ENCODE results near the gene TIGAR. TPM values are rescaled to one million over a fixed set of nuclear protein-coding genes. Genes with fewer than 3 reads are reported as not detected.

TIGAR gene
- total and polyA plus RNA-seq, 11 donors = 3.6 to 16.4 (median 11.3) TPM

DNA sequence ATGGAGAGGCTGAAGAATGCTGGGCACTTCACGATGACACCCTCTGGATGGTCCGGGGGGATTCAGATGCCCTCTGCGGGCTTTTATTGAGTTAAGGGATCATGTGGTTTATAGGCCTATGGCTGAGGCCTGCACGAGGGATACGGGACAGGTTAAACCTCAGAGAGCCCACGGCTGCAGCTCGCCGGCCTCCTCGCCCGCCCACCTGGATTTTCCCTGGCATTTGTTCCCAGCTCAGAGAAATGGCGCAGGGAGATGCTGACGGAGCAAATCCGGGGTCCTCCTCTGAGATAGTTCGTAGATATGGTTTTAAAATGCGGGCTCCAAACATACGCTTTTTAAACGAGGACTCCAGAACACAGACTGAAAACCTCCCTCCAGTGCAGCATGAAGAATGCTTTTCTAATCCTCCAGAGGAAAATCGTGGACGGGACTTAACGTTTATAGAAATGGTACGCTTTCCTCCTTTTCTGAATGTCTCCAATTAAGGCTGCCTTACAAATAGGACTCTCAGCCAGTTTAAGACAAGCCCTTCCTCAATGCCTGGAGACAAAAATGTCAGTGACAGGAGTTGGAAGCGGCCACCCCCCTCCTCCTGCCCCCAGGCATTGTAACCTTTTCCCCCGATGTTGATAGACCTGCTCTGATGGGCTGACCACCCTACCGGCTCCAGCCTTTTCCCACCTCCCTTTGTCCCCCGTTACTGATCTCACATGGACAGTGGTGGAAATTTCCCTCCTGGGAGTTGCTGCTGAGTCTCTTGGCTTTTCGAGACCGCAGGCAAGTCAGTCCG lies 30.8 kb upstream of the TIGAR start:
- H3K4me3 ChIP-seq = peak overlapping the region in 1 of 12 donors; percentile 40
- H3K36me3 ChIP-seq = peaks cover 0 to 88% (median 64%) of the 10 kb centered on the region in 9 donors

DNA sequence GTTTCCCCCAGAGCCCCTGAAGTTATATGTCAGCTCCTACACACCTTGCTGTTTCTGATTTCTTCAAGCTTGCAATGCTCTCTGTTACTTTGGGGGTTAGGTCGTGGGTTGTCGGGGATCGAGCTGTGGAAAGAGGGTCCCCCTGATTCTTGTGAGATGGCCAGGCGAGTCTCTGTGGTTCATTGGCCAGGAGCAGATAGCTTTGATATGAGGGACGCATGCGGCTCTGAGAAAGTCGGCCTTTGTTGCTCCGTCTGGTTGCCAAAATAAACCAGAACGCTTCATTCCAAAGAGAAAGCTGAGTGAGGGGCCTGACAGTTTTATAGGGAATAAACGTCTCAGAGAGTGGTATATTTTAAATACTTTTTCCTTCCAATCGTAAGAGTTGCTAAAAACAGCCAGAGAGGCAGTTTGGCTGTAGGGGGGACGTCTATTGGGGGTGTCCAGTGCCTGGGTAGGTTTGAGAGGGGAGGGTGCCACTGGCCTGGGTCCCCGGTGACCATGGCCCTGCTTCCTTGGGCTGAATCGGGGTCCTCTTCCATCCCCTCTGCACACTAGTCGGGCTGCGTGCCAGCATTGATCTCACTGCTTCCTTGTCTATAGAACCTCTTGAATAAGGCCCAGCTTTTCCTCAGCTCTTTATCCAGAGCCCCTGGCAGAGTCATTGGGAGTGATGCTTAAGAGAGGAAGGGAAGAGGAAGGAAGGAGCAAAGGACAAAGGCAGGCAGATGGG lies 28.5 kb upstream of the TIGAR start:
- intact Hi-C loops (cut with DNase I) = no loop called here
- WGBS, 4 donors = 36 to 44% (median 42%) methylated on average over 16 of the region's 16 CpGs
- H3K36me3 ChIP-seq = peaks cover 0 to 91% (median 63%) of the 10 kb centered on the region in 9 donors
- peak overlapping the region in 6 of 12 donors; percentile 39 to 73 (median 44) for H3K27ac ChIP-seq
- no peaks in the 10 kb centered on the region for H3K9me3 ChIP-seq
- no peak for DNase-seq
- no peaks in the 10 kb centered on the region for H3K27me3 ChIP-seq
- peaks cover 2 to 89% (median 57%) of the 10 kb centered on the region in 12 donors for H3K4me1 ChIP-seq
- no peak for ATAC-seq
- TF ChIP-seq, protein P1, sequence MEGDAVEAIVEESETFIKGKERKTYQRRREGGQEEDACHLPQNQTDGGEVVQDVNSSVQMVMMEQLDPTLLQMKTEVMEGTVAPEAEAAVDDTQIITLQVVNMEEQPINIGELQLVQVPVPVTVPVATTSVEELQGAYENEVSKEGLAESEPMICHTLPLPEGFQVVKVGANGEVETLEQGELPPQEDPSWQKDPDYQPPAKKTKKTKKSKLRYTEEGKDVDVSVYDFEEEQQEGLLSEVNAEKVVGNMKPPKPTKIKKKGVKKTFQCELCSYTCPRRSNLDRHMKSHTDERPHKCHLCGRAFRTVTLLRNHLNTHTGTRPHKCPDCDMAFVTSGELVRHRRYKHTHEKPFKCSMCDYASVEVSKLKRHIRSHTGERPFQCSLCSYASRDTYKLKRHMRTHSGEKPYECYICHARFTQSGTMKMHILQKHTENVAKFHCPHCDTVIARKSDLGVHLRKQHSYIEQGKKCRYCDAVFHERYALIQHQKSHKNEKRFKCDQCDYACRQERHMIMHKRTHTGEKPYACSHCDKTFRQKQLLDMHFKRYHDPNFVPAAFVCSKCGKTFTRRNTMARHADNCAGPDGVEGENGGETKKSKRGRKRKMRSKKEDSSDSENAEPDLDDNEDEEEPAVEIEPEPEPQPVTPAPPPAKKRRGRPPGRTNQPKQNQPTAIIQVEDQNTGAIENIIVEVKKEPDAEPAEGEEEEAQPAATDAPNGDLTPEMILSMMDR (IDR thresholded peaks at IDR 0.05) = no peak
- TF ChIP-seq POLR2A (IDR thresholded peaks at IDR 0.05) = no peak
- no peak overlapping the region for H3K4me3 ChIP-seq

More for the DNA sequence above, 30.8 kb upstream of the TIGAR start:
- intact Hi-C loops (cut with DNase I) = loop anchor here in 1 of 10 donors (10.0 kb wide), 1 partner anchor 405 kb away; no protein-coding TSS in a partner anchor
- Histone ChIP-seq H3K9me3 (no peaks in the 10 kb centered on the region), H3K27ac (peak overlapping the region in 11 of 12 donors; percentile 36 to 83 (median 59)), H3K27me3 (no peaks in the 10 kb centered on the region), H3K4me1 (peaks cover 2 to 96% (median 70%) of the 10 kb centered on the region in 12 donors)
- TF ChIP-seq, protein P1 (IDR thresholded peaks at IDR 0.05) = no peak
- TF ChIP-seq POLR2A (IDR thresholded peaks at IDR 0.05) = no peak
- DNase-seq (peak in 1 of 5 donors; percentile 17), ATAC-seq (no peak)
- 65 to 74% (median 71%) methylated on average over 28 of the region's 28 CpGs for WGBS, 4 donors

DNA sequence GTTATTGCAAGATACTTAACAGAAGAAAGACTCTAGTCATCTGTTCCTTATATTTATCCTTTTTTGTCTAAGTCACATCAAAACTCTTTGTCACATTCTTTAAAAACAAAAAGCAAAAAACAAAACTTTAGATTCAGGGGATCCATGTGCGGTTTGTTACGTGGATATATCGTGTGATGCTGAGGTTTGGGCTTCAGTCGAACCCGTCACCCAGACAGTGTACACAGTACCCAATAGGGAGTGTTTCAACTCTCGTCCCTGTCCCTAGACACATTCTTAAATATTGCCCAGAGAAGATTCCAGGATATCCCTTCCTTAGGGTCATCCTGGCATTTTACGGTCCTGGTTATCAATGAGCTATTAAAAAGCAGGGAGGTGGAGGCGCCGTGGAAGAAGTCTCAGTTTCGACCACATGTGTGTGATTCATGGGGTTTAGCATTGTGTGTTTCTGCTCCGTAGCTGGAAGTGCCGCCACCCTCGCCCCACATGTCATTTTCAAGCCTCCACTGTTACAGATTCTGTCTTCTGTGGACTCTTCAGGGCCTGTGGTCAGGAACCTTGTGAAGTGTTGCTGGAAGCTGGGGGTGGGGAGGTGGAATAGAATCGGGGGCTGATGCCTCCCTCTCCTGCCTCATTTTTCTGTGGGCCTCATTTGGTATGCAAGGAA lies 27.6 kb upstream of the TIGAR start:
- ATAC-seq = no peak
- Histone ChIP-seq H3K4me3 (no peak overlapping the region), H3K27me3 (no peaks in the 10 kb centered on the region), H3K4me1 (peaks cover 2 to 80% (median 48%) of the 10 kb centered on the region in 12 donors), H3K36me3 (peaks cover 0 to 91% (median 63%) of the 10 kb centered on the region in 9 donors), H3K27ac (peak overlapping the region in 6 of 12 donors; percentile 2 to 73 (median 42)), H3K9me3 (no peaks in the 10 kb centered on the region)
- 69 to 74% (median 69%) methylated on average over 14 of the region's 14 CpGs for WGBS, 4 donors
- intact Hi-C loops (cut with DNase I) = no loop called here
- no peak for DNase-seq
- TF ChIP-seq, protein P1 (IDR thresholded peaks at IDR 0.05) = no peak
- TF ChIP-seq POLR2A (IDR thresholded peaks at IDR 0.05) = no peak
